ENCODE measurements around the gene ATP5ME.
"Not testable (repeated sequence)": the region's sequence is repeated elsewhere in the genome, so short reads cannot be mapped to it uniquely, and the experiment has no call there.

ATP5ME gene

DNA sequence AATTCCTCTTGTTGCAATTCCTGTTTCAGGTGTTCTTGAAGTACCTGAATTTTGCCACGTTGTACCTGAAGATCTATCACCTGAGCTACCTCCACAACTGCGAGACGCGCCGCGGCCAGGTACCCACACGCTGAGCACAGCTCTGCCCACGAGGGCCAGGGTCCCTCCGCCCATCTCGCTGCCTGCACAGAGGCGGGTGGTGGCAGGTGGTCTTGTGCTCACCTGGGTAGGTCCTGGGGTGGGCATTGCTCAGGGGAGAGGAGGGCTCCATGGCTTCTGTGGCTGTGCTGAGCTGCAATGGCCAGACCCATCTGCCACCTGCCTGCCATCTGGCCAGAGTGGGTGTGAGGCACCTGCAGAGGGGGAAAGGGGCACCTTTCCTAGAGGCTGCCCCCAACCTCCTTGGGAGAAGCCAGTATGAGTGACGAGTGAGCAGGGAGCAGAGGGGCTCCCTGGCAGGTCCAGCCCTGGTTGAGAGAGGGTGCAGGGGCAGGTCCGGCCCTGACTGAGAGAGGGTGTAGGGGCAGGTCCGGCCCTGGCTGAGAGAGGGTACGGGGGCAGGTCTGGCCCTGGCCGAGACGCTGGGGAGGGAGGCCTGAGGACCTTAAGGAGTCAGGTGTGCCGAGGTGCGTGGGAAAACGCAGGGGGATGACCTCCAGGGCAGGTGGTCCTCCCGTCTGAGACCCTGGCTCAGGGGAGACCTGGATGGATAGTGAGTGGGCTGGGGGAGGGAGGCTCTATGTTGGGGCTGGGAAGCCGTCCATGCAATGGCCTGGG lies 38.0 kb downstream of the ATP5ME start:
- no peak for DNase-seq (ENCODE audit: low spot score)
- TF ChIP-seq, protein P1, sequence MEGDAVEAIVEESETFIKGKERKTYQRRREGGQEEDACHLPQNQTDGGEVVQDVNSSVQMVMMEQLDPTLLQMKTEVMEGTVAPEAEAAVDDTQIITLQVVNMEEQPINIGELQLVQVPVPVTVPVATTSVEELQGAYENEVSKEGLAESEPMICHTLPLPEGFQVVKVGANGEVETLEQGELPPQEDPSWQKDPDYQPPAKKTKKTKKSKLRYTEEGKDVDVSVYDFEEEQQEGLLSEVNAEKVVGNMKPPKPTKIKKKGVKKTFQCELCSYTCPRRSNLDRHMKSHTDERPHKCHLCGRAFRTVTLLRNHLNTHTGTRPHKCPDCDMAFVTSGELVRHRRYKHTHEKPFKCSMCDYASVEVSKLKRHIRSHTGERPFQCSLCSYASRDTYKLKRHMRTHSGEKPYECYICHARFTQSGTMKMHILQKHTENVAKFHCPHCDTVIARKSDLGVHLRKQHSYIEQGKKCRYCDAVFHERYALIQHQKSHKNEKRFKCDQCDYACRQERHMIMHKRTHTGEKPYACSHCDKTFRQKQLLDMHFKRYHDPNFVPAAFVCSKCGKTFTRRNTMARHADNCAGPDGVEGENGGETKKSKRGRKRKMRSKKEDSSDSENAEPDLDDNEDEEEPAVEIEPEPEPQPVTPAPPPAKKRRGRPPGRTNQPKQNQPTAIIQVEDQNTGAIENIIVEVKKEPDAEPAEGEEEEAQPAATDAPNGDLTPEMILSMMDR (IDR thresholded peaks at IDR 0.05; ENCODE audit: extremely low read depth, missing control alignments), result no peak

DNA sequence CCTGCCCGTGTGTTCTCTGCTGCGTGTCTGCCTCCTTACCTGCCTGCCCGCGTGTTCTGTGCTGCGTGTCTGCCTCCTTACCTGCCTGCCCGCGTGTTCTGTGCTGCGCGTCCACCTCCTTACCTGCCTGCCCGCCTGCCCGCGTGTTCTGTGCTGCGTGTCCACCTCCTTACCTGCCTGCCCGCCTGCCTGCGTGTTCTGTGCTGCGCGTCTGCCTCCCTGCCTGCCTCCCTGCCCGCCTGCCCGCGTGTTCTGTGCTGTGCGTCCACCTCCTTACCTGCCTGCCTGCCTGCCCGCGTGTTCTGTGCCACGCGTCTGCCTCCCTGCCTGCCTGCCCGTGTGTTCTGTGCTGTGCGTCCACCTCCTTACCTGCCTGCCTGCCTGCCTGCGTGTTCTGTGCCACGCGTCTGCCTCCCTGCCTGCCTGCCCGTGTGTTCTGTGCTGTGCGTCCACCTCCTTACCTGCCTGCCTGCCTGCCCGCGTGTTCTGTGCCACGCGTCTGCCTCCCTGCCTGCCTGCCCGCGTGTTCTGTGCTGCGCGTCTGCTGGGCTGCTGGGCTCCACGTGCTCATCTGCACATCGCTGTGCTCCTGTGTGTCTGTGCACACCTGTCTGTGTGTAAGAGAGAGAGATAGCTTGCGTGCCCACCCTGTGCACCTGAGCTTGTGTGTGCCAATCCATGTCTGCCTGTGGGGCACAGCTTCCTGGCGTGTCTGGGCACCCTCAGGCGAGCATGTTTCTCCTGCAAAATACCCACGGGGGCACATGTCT lies 38.8 kb downstream of the ATP5ME start:
- not testable (repeated sequence) for DNase-seq (ENCODE audit: low spot score)

DNA sequence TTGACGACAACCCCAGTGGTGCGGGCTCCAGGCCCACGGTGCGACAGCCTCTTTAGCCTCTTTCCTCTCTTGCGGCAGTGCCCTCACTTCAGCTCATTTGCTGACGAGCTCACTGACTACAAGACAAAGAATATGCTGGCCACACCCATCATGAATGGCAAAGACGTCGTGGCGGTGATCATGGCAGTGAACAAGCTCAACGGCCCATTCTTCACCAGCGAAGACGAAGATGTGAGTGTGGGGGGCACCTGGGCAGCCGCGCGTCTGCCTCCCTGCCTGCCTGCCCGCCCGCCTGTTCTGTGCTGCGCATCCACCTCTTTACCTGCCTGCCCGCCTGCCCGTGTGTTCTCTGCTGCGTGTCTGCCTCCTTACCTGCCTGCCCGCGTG lies 39.5 kb downstream of the ATP5ME start:
- no peak for DNase-seq (ENCODE audit: low spot score)
- TF ChIP-seq, protein P1 (IDR thresholded peaks at IDR 0.05; ENCODE audit: extremely low read depth, missing control alignments), result no peak

DNA sequence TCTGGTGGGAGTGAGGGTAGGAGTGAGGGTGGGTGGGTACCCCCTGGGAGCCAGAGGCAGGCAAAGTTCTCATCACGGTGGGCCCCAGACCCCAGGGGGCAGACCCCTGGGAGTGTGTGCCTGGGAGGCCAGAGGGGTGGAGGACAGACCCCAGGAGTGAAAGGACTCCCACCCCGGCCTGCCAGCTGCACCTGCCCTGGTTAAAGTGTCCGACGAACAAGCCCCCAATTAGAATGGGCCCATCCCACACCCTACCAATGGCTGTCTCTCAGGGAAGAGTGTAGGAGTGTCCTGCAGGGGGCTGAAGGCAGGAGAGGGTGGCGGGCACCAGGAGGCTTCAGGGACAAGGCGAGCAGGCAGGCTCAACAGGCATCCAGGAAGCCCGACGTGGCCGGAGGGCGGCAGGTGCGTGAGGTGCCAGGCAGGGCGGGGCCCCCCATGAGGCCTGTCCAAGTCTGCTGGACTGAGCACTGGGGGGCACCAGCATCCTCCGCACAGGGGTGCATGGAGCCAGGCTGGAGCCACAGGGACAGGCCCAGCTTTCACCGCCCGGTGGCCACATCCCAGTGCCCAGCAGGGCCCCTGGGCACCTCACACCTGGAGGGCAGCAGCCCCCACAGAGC lies 40.0 kb downstream of the ATP5ME start:
- no peak for DNase-seq (ENCODE audit: low spot score)
- TF ChIP-seq, protein P1 (IDR thresholded peaks at IDR 0.05; ENCODE audit: extremely low read depth, missing control alignments), result no peak

DNA sequence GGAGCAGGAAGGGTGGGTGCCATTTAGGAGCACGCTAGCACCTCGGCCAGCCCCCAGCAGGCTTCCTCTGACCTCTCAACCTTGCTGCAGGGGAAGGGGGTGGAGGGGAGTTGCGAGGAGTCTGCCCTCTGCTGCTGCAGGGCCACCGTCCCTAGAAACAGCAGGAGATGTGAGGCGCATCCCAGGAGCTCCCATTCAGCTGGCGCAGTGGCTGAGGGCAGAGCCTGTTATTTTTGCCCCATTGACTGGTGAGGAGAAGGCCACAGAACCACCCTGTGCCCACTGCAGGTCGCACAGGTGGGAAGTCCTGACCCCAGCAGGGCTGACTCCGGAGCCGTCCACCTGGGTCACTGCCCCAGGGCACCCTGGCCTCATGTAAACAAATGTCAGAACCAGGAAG lies 40.7 kb downstream of the ATP5ME start:
- TF ChIP-seq, protein P1 (IDR thresholded peaks at IDR 0.05; ENCODE audit: extremely low read depth, missing control alignments), result no peak
- no peak for DNase-seq (ENCODE audit: low spot score)

DNA sequence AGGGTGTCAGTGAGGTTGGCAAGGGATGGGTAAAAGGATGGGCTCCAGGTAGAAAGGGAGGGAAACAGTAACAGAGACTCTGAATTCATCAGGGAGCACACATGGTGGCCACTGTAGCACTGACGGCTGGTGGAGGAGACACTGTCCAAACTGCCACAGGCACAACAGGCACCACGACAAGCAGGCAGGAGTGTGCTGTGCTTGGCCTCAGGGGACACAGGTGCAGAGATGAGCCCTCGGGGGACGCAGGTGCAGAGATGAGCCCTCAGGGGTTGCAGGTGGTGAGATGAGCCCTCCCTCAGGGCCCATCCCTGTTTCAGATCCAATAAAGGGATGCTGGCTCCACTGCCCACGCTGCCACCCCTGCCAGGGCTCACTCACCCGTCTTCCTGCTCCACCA lies 41.1 kb downstream of the ATP5ME start:
- no peak for DNase-seq (ENCODE audit: low spot score)
- TF ChIP-seq, protein P1 (IDR thresholded peaks at IDR 0.05; ENCODE audit: extremely low read depth, missing control alignments), result no peak

DNA sequence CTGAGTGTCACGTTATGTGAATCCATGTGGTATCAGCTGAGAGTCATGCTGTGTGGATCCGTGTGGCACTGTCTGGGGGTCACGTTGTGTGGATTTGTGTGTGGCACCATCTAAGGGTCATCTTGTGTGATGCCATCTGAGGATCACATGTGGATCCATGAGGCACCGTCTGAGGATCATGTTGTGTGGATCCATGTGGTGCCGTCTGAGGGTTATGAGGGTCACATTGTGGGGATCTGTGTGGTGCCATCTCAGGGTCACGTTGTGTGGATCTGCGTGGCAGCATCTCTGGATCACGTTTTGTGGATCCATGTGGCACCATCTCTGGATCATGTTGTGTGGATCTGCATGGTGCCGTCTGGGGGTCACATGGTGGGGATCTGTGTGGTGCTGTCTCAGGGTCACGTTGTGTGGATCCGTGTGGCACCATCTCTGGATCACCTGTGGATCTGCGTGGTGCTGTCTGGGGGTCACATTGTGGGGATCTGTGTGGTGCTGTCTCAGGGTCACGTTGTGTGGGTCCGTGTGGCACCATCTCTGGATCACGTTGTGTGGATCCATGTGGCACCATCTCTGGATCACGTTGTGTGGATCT lies 41.8 kb downstream of the ATP5ME start:
- DNase-seq (ENCODE audit: low spot score), result no peak
- TF ChIP-seq, protein P1 (IDR thresholded peaks at IDR 0.05; ENCODE audit: extremely low read depth, missing control alignments), result no peak

All from GM20000 (cell line).